ENCODE measurements around the gene SLC9A1. TPM values are rescaled to one million over a fixed set of nuclear protein-coding genes. Genes with fewer than 3 reads are reported as not detected.
A peak's percentile ranks its signal among the peaks of the same experiment; 100 is the strongest.
"Not testable (repeated sequence)": the region's sequence is repeated elsewhere in the genome, so short reads cannot be mapped to it uniquely, and the experiment has no call there.

Gene SLC9A1
- 12.8 TPM for polyA plus RNA-seq (ENCODE audit: insufficient read length)

DNA sequence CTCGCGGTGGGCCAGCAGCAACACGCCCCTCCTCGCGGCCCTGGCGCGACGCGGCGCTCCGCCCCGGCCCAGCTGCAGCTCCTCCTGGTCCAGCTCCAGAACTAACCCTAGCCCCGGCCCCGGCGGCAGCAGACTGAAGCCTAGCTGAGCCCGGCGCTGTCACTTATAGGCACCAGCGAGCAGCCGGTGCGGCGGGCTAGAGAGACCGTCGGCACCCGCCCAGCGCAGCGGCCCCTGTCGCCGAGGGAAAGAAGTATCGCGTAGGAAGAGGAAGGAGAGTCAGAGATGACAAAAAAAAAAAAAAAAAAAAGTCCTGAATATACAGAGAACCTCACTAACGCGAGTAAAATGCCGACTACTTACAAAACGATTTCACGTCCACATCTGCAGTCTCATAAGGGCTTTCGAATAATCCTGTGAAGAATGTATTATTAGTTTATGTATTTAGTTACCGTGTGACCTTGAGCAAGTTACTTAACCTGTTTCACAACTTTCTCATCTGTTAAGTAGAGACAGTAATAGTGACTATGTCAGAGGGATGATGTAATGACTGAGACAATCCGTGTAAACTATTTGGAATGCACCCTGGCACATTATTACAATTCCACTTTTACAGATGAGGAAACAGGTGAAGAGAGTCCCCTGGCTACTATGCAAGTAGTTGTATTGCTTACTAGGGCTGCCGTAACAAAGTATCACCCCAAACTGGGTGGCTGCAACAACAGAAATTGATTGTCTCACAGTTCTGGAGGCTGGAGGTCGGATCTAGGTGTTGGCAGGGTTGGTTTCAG lies at the start of gene SLC9A1:
TSS of gene SLC9A1 (minus strand) at position 135 of the 791 bp plus-strand sequence. CDS start 791 bp downstream, outside the sequence.
- DNase-seq, result peak; percentile 95

DNA sequence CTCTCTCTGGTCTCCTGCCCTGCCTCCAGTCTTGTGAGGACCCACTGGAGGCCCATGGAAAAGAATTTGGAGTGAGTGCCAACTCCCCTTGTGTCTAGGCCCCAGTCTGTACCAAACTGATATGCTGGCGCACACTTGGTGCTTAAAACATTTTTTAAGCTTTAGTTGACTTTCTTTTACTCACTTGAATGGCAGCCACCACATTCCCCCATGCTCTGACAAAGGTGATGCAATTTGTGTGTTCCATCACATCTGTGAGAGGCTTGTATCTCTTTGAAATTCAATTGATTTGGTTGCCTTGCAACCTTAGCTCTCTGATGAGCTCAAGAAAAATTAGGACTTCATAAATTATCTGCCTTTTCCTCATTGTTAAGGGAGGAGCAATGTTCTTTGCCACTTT lies 49.0 kb upstream of the SLC9A1 start:
- no peak for DNase-seq

DNA sequence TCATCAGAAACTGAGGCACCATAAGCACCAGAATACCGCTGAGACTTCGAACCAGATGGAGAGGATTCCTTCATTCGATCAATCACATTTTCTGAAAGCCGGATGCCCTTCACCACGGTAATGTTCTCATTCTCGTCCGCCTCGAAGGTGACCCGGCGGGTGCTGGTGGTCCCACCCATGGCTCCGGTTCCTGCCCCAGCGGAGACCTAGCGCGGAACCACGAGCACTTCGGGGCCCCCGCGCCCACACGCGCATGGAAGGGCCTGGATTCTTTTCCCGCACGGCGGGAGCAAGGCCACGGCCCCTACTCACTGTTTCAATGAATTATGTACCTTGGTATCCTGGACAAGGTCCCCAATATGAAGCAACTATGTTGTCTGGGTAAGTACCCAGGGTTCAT lies 46.4 kb upstream of the SLC9A1 start:
- DNase-seq, result no peak

DNA sequence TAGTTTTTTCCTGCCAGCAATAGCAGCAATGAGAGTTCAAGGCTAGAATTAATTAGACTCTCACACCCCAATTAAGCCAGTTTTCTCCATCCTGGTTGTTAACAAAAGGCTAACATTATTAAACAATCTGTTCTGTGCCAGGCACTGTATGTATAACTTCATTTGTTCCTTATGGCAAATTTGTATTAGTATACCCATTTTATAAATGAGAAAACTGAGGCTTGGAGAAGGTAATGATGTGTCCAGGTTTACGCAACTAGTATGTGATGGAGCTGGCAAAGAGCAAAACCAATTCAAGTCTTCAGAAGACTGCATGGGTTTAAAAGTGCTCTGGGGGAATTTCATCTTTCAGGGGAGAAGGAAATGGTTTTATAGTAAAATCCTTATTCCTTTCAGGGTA lies 38.3 kb upstream of the SLC9A1 start:
- no peak for DNase-seq

DNA sequence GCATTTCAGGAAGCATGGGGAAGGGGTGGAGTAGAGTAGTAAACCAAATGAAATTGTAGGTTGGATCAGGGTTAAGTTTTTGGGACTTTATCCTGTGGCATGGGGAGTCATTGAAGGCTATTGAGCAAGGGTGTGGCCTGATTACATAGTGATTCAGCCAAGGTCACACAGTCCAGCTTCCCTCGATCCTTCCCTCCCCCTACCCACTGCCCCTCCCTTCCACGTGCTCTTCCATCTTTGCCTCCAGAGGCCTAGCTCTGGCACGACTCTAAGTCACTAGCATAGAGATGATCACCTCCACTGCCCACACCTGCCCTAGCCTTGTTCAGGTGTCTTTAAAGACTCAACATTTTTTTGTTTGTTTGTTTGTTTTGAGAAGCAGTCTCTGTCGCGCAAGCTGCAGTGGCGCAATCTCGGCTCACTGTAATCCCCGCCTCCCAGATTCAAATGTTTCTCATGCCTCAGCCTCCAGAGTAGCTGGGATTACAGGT lies 37.2 kb upstream of the SLC9A1 start:
- no peak for DNase-seq

DNA sequence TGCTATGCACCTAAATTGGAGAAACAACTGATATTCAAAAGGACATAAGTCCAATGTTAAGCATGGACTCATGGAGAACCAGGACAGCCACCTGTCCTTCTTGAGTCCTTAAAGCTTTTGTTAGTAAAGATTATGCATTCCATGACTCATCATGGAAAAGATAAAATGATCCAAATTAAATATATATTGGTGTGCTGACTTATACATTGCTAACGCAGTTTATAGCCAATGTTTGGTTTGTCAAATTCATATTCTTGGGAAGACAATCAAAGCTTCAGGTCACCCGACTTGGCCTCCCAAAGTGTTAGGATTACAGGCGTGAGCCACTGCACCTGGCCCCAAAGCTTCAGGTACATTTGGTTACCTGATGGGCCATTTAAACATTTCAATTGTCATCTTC lies 29.7 kb upstream of the SLC9A1 start:
- DNase-seq, result not testable (repeated sequence)

DNA sequence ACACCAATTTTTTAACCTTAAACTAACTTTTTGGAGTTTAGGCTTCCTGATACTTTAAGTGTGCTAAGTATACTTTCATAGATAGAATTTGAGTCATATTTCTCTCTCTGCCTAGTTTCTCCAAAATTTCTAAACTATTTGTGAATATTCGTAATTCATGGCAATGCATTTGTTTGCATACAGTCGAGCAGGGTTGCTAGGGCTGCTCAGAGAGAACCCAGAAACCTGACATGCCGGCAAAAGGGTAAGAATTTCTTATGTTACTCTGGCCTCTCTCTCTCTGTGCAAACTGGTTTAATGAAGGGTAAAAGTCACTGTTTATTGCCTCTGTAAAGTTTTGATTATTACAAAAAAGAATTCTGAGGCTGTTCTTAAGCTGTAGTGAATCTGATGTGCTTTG lies 25.1 kb upstream of the SLC9A1 start:
- no peak for DNase-seq

DNA sequence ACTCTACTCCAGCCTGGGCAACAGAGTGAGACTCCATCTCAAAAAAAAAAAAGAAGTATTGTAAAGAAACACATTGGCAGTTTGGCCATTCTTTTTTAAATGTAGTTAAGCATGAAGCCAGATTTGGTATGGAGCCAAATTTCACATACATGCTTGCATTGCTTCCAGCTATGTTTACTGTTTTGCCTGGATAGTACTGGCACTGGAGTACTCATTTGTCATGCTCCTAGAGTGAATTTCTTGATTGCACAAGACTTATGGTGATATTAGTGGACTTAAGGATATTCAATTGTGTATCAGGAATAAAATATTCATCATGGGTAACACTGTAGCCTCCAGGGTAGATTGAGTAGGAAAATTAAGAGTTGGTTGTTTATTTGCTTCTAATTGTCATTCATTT lies 24.5 kb upstream of the SLC9A1 start:
- DNase-seq, result no peak

DNA sequence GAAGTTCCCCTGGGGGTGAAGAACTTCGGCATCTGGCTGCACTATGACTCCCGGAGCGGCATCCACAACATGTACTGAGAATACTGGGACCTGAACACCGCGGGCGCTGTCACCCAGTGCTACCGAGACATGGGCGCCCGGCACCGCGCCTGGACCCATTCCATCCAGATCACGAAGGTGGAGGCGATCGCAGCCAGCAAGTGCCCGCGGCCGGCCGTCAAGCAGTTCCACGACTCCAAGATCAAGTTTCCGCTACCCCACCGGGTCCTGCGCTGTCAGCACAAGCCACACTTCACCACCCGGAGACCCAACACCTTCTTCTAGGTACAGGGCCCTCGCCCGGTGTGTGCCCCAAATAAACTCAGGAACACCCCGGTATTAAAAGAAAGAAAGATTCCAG lies 22.0 kb upstream of the SLC9A1 start:
- DNase-seq, result no peak

DNA sequence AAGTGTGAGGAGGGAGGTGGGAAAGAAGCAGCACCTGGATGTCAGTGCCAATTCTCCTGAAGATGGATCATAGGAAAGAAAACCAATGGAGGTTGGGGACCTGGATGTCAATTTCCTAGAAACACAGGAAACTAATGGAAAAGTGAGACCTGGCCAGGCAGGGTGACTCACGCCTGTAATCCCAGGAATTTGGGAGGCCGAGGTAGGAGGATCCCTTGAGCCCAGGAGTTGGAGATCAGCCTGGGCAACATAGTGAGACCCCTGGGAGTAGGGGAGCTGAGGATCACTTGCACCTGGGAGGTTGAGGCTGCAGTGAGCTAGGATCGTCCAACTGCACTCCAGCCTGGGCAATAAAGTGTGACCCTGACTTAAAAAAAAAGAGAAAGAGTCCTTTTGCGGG lies 21.4 kb upstream of the SLC9A1 start:
- DNase-seq, result no peak

DNA sequence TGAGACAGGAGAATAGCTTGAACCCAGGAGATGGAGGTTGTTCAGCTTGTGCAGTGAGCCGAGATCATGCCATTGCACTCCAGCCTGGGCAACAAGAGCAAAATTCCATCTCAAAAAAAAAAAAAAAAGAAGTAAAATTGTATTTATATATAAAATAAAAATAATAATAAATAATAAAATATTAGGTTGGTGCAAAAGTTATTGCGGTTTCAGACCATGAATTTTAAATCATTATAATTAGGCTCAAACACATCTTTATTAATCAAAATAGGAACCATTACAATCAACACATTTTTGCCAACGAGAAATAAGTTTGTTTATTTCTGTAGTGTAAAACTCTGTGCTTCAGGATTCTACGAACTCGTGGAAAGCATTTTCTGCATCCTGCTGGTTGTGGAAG lies 18.1 kb upstream of the SLC9A1 start:
- DNase-seq, result not testable (repeated sequence)

DNA sequence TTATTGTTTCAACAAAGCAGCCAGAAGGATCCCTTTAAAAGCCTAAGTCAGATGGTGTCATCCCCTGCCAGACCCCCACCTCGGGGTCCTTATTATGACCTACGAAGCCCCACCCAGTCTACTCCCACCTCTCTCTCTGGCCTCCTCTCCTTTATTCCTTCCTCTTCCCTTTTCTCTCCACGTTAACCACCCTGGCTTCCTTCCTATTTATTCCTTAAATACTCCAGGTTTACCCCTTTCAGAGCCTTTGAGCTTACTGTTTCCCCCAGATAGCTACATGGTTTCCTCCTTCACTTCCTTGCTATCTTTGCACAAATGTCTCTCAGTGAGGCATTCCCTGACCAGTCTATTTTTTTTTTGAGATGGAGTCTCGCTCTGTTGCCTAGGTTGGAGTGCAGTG lies 12.0 kb upstream of the SLC9A1 start:
- DNase-seq, result no peak

DNA sequence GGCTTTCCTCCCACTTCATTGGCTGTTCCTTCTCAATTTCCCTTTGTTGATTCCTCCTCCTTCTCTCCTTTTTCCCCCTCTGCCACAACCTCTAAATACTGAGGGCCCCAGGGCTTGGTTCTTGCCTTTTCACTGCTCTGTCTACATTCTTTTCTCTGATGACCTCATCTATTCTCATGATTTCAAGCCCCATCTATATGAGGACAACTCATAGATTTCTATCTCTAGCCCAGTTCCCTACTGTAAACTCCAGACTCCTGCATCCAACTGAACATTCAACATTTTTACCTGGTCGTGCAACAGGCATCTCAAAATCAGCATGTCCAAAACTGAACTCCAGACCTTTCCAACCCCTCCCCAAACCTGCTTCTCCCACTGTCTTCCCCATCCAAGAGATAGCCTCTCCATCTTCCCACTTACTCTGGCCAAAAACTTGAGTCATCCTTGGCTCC lies 11.5 kb upstream of the SLC9A1 start:
- DNase-seq, result no peak

DNA sequence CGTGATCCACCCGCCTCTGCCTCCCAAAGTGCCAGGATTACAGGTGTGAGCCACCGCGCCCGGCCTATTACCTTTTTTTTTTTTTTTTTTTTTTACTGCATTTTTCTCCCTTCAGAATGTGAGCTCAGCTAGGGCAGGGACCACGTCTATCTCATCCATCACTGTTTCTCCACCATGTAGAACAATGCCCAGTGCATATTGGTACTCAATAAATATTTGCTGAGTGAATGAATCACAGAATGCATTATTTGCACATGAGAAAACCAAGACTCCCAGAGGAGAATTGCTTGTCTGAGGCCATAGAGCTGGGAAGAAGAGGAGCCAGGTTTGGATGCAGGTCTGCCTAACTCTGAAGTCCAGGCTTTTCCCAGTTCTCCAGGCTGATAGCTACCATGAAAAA lies 8.2 kb upstream of the SLC9A1 start:
- no peak for DNase-seq

DNA sequence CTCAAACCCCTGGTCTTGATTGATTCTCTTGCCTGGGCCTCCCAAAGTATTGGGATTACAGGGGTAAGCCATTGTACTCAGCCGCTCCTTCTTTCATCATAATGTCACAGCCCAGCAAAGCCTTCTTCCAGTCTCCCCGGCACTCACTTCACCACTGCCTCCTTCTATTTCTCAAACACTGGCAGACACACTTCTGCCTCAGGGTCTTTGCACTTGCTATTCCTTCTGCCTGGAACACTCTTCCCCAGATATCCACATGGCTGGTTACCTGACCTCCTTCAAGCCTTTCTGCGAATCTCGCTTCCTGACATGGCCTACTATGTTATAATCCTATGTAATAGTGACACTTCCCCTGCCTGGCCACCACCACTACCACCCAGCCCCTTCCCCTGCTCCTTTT lies 7.2 kb upstream of the SLC9A1 start:
- DNase-seq, result no peak

DNA sequence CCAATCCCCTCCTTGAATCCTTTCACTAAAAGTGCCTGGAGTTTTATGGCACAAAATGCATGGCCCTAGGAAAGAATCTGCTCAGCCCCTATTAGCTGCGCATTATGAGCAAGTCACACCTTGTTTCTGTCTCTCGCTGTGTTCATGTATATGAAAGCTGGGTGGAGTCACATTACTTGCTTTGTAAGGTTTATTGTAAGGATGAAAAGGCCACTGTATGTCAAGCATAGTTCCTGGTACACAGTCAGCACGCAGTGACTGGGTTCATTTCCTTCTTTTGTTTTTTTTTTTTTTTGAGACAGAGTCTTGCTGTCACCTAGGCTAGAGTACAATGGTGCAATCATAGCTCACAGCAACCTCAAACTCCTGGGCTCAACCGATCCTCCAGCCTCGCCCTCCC lies 6.7 kb upstream of the SLC9A1 start:
- no peak for DNase-seq

DNA sequence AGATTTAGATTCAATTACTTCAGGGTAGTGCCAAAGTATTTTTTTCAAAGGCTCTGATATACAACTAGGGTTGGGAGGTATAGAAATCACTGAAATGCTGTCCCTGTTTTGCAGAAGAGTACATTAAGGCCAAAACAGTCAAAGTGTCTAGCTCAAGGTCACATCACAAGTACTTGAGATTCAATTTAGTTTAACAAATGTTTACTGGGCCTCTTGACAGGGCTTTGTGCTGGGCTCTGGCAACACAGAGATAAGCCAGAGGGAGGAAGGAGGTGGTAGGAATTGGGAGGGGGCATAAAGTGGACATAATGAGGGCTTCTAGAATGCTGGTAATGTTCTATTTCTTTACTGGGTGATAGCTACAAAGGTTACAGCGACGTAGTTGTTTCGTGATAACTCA lies 2.3 kb upstream of the SLC9A1 start:
- DNase-seq, result no peak

DNA sequence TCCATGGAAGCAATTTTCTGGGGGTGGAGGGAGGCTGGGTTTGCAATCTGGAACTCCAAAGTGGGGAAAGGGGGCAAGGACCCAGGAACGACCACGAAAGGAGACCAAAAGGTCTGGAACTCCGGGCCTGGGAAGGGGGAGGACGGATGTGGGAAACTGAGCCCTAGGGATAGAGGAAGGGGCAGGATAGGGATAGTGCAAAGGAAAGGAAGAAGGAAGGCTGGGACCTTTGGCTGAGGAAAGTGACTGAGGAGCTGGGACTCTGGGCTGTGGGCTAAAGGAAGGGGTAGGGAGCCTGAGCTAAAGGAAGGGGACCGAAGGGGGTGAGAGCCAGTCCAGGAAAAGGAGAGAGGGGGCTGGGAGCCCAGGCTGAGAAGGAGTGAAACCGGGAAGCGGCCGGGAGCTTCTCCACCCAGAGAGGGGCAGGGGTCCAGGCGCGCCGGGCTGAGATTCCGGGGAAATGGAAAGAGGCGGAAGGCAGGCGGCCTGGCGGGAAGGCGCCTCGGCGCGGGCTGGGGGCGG lies 395 bp downstream of the SLC9A1 start:
- DNase-seq, result no peak

DNA sequence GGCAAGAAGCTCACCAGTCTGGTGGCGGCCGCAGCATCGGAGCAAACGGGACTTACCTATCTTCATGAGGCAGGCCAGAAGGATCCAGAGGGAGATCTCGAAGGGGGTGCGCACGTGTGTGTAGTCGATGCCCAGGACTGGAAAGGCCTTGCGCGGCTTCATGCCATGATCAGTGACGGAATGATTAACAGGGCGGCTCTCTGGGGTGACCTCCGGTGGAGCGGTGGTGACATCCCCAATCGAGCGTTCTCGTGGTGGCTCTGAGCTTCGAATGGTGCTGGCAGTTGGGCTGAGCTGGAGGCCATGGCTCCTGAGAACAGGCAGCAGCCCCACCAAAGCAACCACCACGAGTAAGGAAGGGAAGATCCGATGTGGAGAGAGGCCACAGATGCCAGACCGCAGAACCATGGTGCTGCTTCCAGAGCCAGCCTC lies 982 bp downstream of the SLC9A1 start:
- no peak for DNase-seq

DNA sequence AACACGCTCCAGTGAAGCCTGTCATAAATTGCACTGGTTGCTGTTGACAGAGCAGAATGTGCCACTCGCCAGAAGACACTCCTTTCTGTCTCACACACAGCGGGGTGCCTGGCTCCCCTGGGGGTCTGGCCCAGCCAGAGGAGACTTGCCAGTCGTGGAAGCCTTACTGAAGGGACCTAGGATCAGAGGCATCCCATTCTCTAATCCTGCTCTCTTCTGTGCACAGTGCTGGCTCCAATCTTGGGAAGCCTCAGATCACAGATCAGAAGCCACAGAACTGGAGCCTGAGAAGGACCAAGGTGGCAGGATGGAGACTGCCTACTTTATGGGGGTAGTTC lies 1.4 kb downstream of the SLC9A1 start:
- no peak for DNase-seq

DNA sequence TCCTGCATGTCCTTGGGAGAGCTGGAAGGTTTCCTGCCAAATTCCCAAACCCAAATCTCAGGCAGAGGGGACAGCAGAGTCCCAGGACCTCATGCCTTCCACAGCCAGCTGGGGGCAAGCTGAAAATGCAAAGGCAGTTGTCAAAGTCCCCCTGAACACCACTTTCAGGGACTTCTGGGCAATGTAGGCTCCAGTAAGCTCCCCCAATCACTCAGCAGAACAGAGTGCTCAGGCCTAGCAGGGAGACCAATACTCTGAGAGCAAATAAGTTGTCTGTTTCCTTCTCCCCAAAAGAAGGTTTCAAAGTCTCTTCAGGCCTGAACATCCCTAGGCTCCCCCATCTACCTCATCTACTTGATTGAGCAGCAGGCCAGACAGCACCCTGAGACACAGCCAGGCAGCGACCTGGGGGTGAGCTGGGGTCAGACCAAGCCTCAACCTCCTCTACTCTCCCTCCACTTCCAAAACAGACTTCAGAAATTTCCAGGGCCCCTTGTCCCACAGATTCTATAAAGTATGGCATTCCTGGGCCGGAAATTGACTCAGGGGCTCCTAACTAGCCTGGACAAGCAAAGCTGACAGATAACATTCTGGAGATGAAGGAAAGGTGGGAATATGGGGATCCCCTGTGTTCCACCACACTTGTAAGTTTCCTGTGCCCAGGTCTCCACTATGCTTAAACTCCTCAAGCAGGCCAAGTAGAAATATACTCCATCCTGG lies 1.9 kb downstream of the SLC9A1 start:
- no peak for DNase-seq

DNA sequence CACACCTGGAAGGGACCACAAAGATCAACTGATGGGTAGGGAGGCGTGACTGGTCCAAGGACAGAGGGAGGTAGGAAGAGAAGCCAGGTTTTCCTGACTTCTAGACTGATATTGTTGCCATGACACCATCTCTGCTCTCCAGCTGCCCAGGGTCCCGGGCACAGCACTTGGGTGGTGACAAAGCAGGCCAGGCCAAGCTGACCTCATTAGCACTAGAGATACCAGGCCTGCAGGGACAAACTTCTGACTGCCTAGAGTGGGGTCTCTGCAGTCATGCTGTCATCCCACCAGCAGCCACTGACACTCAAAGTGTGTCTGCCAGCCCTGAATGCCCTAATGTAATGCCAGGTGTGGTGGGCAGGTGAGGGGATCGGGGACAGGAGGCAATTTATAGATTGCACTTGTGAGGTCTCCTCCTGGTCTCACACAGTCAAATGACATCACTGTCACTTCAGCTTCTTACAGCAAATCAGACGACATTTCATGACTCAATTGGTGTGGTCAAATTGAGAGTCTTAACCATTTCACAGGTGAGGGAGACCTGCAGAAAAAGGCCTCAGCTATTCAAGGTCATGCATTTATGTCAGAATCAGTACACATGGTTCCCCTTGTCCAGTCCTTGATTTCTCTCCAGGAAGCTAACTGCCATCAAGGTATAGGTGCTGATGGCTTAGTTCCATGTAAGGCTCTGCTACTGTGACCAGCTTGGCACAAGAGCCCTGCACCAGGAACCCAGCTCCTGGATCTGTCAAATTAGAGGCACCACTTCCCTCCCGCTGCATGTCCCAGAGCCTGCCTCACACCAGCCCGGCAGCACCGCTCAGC lies 2.7 kb downstream of the SLC9A1 start:
- no peak for DNase-seq

DNA sequence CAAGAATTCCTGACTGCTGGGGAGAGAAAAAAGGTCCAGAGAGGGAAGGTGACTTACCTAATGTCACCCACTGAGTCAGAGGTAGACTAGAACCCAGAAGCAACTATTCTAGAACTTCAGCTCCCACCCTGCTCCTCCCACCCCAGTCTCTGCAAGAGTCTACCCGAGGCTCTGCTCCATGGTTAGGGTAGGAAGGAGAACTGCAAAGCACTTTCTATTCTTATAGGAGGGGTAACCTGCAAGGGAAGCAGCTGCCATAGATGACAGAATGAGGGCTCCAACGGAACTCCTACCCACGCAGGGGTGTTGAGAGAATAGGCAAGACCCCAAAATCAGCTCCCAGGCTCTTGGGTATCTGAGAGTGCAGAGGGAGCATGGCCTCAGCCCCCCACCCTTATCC lies 4.3 kb downstream of the SLC9A1 start:
- no peak for DNase-seq

All from hindlimb muscle (tissue), 1 donor.